ENCODE measurements around the gene PHF19.

PHF19 gene

GRCh38 chr9:120869726-120870125, 7.3 kb downstream of the PHF19 start:
- DNase-seq, result no peak

- DNase-seq, result no peak
Measured at GRCh38 chr9:120869360-120869687, 7.7 kb downstream of the PHF19 start.

- peak; percentile 97 for DNase-seq
Measured at GRCh38 chr9:120868676-120869359, 8.2 kb downstream of the PHF19 start.

- DNase-seq, result no peak
Measured at GRCh38 chr9:120868339-120868675, 8.7 kb downstream of the PHF19 start.

GRCh38 chr9:120867676-120868338, 9.2 kb downstream of the PHF19 start:
- DNase-seq, result no peak

- DNase-seq, result no peak
Measured at GRCh38 chr9:120866651-120867050, 10.3 kb downstream of the PHF19 start.

GRCh38 chr9:120865809-120866208, 11.2 kb downstream of the PHF19 start:
- DNase-seq, result no peak

GRCh38 chr9:120865176-120865575, 11.8 kb downstream of the PHF19 start:
- DNase-seq, result no peak

GRCh38 chr9:120864719-120865118, 12.3 kb downstream of the PHF19 start:
- no peak for DNase-seq

- DNase-seq, result no peak
Measured at GRCh38 chr9:120863833-120864232, 13.2 kb downstream of the PHF19 start.

- DNase-seq, result no peak
Measured at GRCh38 chr9:120862452-120862851, 14.5 kb downstream of the PHF19 start.

GRCh38 chr9:120861935-120862334, 15.1 kb downstream of the PHF19 start:
- no peak for DNase-seq

GRCh38 chr9:120860083-120860482, 16.9 kb downstream of the PHF19 start:
- no peak for DNase-seq

- DNase-seq, result no peak
Measured at GRCh38 chr9:120859361-120859760, 17.6 kb downstream of the PHF19 start.

GRCh38 chr9:120857902-120858301, 19.1 kb downstream of the PHF19 start:
- DNase-seq, result no peak

GRCh38 chr9:120857481-120857880, 19.5 kb downstream of the PHF19 start:
- no peak for DNase-seq

- no peak for DNase-seq
Measured at GRCh38 chr9:120856700-120857099, 20.3 kb downstream of the PHF19 start.

- DNase-seq, result no peak
Measured at GRCh38 chr9:120855827-120856670, 20.9 kb downstream of the PHF19 start.

- no peak for DNase-seq
Measured at GRCh38 chr9:120854596-120855327, 22.2 kb downstream of the PHF19 start.

- no peak for DNase-seq
Measured at GRCh38 chr9:120853198-120853597, 23.8 kb downstream of the PHF19 start.

- DNase-seq, result no peak
Measured at GRCh38 chr9:120852240-120853010, 24.6 kb downstream of the PHF19 start.

- DNase-seq, result no peak
Measured at GRCh38 chr9:120851449-120851848, 25.5 kb downstream of the PHF19 start.

GRCh38 chr9:120850315-120850714, 26.7 kb downstream of the PHF19 start:
- DNase-seq, result no peak

Data from activated gamma-delta T cell treated with Interleukin-2 at 50 U/mL for 16 hours (primary cell).